ENCODE results near the gene PINK1. TPM values are rescaled to one million over a fixed set of nuclear protein-coding genes. Genes with fewer than 3 reads are reported as not detected.

Gene PINK1
- total RNA-seq, 1 donor = 79.3 TPM

GRCh38 chr1:20648946-20649345 lies 15.7 kb downstream of the PINK1 start:
- Histone ChIP-seq H3K27ac (ENCODE audit: low read depth, low read length) (no peak overlapping the region), H3K4me2 (ENCODE audit: insufficient read depth, low read length) (no peak overlapping the region), H3K36me3 (ENCODE audit: insufficient read depth, low read length) (peaks cover 77% of the 10 kb centered on the region), H3K4me3 (ENCODE audit: insufficient read depth, low read length) (no peak overlapping the region), H3K79me2 (ENCODE audit: insufficient read depth, low read length) (no peaks in the 10 kb centered on the region), H3K27me3 (ENCODE audit: insufficient read depth, low read length) (no peaks in the 10 kb centered on the region), H2AFZ (ENCODE audit: low read length) (no peak overlapping the region), H3K4me1 (ENCODE audit: insufficient read depth, low read length) (no peaks in the 10 kb centered on the region), H4K20me1 (ENCODE audit: insufficient read depth, low read length) (peaks cover 3% of the 10 kb centered on the region), H3K9me3 (ENCODE audit: low read depth, low read length) (no peaks in the 10 kb centered on the region)
- DNase-seq (ENCODE audit: insufficient read length, low spot score, missing footprints) = peak; percentile 19
- TF ChIP-seq CTCF (IDR thresholded peaks at IDR 0.05; ENCODE audit: extremely low read depth, low read depth, low read length) = no peak

- Histone ChIP-seq H3K4me2 (ENCODE audit: insufficient read depth, low read length) (no peak overlapping the region), H3K36me3 (ENCODE audit: insufficient read depth, low read length) (peaks cover 80% of the 10 kb centered on the region), H3K4me3 (ENCODE audit: insufficient read depth, low read length) (no peak overlapping the region), H3K9me3 (ENCODE audit: low read depth, low read length) (no peaks in the 10 kb centered on the region), H3K4me1 (ENCODE audit: insufficient read depth, low read length) (no peaks in the 10 kb centered on the region), H4K20me1 (ENCODE audit: insufficient read depth, low read length) (peaks cover 11% of the 10 kb centered on the region), H2AFZ (ENCODE audit: low read length) (no peak overlapping the region), H3K27ac (ENCODE audit: low read depth, low read length) (no peak overlapping the region), H3K27me3 (ENCODE audit: insufficient read depth, low read length) (no peaks in the 10 kb centered on the region), H3K79me2 (ENCODE audit: insufficient read depth, low read length) (peaks cover 20% of the 10 kb centered on the region)
- TF ChIP-seq CTCF (IDR thresholded peaks at IDR 0.05; ENCODE audit: extremely low read depth, low read depth, low read length) = no peak
- DNase-seq (ENCODE audit: insufficient read length, low spot score, missing footprints) = peak; percentile 29
Observed at GRCh38 chr1:20652300-20652699, 19.0 kb downstream of the PINK1 start.

GRCh38 chr1:20654104-20654690 lies 20.9 kb downstream of the PINK1 start:
- H3K36me3 ChIP-seq (ENCODE audit: insufficient read depth, low read length) = peaks cover 78% of the 10 kb centered on the region
- no peak overlapping the region for H3K4me2 ChIP-seq (ENCODE audit: insufficient read depth, low read length)
- no peaks in the 10 kb centered on the region for H3K27me3 ChIP-seq (ENCODE audit: insufficient read depth, low read length)
- H2AFZ ChIP-seq (ENCODE audit: low read length) = no peak overlapping the region
- TF ChIP-seq CTCF (IDR thresholded peaks at IDR 0.05; ENCODE audit: extremely low read depth, low read depth, low read length) = no peak
- no peak overlapping the region for H3K27ac ChIP-seq (ENCODE audit: low read depth, low read length)
- H3K4me1 ChIP-seq (ENCODE audit: insufficient read depth, low read length) = no peaks in the 10 kb centered on the region
- H3K4me3 ChIP-seq (ENCODE audit: insufficient read depth, low read length) = no peak overlapping the region
- DNase-seq (ENCODE audit: insufficient read length, low spot score, missing footprints) = peak; percentile 36
- no peaks in the 10 kb centered on the region for H3K9me3 ChIP-seq (ENCODE audit: low read depth, low read length)
- H3K79me2 ChIP-seq (ENCODE audit: insufficient read depth, low read length) = peaks cover 39% of the 10 kb centered on the region
- peaks cover 11% of the 10 kb centered on the region for H4K20me1 ChIP-seq (ENCODE audit: insufficient read depth, low read length)

- H3K27me3 ChIP-seq (ENCODE audit: insufficient read depth, low read length) = no peaks in the 10 kb centered on the region
- peaks cover 17% of the 10 kb centered on the region for H4K20me1 ChIP-seq (ENCODE audit: insufficient read depth, low read length)
- H3K4me1 ChIP-seq (ENCODE audit: insufficient read depth, low read length) = peaks cover 11% of the 10 kb centered on the region
- peaks cover 60% of the 10 kb centered on the region for H3K79me2 ChIP-seq (ENCODE audit: insufficient read depth, low read length)
- no peak for DNase-seq (ENCODE audit: insufficient read length, low spot score, missing footprints)
- H3K27ac ChIP-seq (ENCODE audit: low read depth, low read length) = no peak overlapping the region
- peaks cover 54% of the 10 kb centered on the region for H3K36me3 ChIP-seq (ENCODE audit: insufficient read depth, low read length)
- H3K4me3 ChIP-seq (ENCODE audit: insufficient read depth, low read length) = no peak overlapping the region
- TF ChIP-seq CTCF (IDR thresholded peaks at IDR 0.05; ENCODE audit: extremely low read depth, low read depth, low read length) = no peak
- no peak overlapping the region for H3K4me2 ChIP-seq (ENCODE audit: insufficient read depth, low read length)
- H3K9me3 ChIP-seq (ENCODE audit: low read depth, low read length) = no peaks in the 10 kb centered on the region
- H2AFZ ChIP-seq (ENCODE audit: low read length) = no peak overlapping the region
Observed at GRCh38 chr1:20657024-20657423, 23.8 kb downstream of the PINK1 start.

Data from osteoblast (primary cell).